NCI-H2081 treated with DMSO at 0.1 percent for 48 hours (cell line): ENCODE data around the gene ACOT11.

ENCODE experiments used
- DNase-seq: peaks from one replicate; lab custom pipeline; 2025; lab: John Stamatoyannopoulos, UW

ACOT11 gene

DNA sequence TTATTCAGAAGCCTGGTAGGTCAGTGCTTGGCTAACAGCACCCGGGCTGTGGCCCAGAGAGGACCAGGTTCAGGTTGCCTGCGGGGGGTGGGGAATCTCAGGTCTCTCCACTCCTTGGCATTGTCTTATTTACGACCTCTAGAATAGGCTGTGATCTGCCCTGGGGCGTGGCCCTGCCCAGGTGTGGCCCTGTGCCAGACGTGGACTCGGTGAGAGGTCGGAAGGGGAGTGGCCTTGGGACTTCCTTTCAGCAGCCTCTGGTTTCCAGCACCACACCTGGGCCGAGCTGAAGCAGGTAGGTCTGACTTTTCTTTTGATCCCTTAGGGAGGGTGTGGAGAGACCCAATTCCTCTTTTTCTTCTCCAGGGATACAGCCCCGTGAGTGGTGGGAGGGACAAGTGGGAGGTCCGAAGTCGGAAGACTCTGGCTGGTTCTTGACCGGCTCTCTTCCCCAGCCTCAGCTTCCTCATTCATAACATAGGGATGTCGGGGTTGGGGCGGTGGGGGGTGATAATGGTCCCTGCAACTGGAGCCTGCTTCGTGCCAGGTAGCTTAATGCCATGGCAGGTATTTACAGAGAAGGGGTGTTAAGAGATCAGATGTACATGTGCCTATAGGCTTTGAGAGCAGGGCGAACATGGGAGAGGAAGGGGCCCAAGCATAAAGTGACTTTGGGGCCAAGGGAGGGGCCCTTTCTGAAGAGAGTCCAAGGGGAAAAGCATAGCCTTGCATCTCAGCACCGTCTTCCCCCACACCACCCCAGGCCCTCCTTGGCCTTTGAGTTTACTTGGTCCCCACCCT, 16.5 kb downstream of the ACOT11 start:
- DNase-seq = no peak

GRCh38 chr1:54565113-54565501, 17.1 kb downstream of the ACOT11 start:
- DNase-seq = no peak

DNA sequence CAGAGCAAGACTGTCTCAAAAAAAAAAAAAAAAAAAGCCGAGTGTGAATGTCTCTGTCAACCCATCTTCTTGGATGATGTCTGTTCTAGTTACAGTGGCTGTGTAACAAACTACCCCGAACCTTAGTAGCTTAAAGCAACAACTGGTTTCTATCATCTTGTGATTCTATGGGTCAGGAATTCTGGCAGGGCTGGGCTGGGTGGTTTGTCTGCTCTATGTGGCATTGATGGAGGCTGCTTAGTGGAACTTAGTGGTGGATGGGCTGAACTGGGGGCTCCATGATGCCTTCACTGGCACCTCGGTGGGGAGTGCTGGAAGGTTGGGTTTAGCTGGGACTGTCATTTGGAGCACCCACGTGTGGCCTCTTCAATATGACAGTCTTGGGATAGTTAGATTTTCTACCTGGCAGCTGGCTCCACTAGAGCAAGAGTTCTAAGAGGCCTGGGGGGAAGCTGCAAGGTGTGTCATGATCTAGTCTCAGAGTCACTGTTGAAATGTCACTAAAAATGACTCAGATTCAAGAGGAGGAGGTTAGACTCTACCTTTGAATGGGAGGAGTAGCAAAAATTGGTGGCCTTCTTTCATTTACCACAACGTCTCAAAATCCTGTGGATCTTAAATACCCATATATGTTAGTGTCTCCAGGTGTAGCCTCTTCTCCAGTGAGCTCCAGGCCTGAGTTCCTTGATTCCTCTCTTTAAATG, 18.6 kb downstream of the ACOT11 start:
- DNase-seq = no peak

DNA sequence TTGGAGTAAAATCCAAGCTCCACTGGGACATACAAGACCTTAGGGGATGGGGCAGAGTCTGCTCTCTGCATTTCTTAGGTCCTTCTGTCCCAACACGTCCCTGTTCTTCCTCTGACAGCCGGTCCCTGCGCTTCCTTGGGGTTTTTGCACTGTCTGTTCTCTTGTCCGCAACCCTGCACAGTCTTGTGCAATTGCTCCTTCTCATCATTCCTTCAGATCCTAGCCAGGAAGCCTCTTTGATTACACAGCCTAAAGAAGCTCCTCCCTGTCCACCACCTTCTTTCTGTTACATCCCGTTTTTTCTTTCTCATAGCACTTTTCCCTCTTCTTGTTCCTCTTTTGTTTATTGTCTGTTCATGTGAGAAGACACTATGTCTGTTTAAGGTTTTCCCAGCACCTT, 19.9 kb downstream of the ACOT11 start:
- no peak for DNase-seq

DNA sequence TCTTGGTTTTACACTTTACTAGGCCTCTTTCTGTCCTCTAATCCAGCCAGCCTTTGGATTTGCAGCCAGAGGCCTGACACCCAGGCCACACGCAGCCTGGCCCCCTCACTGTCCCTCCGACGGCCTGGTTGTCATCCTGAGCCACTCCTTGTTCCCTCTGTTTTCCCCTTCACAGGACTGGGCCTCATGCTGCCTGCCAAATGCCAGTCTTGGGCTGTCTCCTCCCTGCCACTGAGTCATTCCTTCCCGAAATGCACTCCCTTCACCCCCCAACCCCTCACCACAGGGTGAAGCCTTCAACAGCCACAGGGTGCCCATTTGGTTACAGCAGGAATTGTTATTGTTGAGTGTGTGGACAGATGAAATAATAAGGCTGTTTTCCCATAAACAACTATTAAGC, 21.3 kb downstream of the ACOT11 start:
- no peak for DNase-seq

DNA sequence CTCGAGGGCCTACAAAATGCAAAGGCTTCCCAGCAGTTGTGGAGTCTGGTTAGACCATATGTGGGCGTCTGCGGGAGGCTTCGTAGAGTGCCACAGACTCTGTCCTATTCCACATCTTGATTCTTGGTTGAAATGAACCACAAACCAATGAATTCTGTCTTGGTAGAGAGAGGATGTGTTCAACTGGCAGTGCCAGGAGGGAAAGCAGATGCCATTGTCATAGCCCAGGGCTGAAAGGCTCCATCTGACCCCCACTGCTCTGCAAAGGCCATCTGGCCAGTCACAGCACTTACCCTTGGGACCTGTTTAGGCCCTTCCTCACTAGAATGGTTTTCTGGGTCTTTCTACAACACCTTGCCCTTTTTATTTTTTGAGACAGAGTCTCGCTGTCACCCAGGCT, 22.1 kb downstream of the ACOT11 start:
- no peak for DNase-seq

DNA sequence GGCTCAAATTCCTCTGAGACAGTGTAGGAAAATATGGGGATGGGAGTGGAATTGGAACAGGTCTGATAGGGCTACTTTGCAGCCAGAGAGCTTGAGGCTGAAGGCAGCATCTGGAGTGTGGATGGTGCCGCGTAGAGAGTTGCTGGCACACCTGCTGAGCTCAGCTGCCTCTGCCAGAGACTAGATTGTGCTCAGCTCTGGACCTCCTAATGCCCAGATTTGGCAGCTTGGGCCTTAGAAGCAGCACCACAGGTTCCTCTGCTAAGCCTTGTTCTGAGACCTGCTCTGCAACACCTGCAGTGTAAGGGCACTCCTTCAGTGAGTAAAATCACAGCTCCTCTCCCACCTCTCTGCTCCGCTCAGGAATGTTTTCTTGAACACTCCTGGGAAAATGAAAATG, 23.3 kb downstream of the ACOT11 start:
- DNase-seq = no peak

- DNase-seq = no peak
These were observed 23.9 kb downstream of the ACOT11 start for GRCh38 chr1:54571803-54572541.

- DNase-seq = no peak
These were observed 24.5 kb downstream of the ACOT11 start for GRCh38 chr1:54572542-54572850.

GRCh38 chr1:54574158-54574778, 26.2 kb downstream of the ACOT11 start:
- no peak for DNase-seq

GRCh38 chr1:54575161-54575560, 27.1 kb downstream of the ACOT11 start:
- no peak for DNase-seq

GRCh38 chr1:54575605-54576290, 27.7 kb downstream of the ACOT11 start:
- no peak for DNase-seq

GRCh38 chr1:54577612-54578011, 29.6 kb downstream of the ACOT11 start:
- no peak for DNase-seq

GRCh38 chr1:54579337-54579781, 31.3 kb downstream of the ACOT11 start:
- no peak for DNase-seq

- no peak for DNase-seq
These were observed 33.0 kb downstream of the ACOT11 start for GRCh38 chr1:54580856-54581550.

GRCh38 chr1:54581621-54582035, 33.6 kb downstream of the ACOT11 start:
- DNase-seq = no peak

DNA sequence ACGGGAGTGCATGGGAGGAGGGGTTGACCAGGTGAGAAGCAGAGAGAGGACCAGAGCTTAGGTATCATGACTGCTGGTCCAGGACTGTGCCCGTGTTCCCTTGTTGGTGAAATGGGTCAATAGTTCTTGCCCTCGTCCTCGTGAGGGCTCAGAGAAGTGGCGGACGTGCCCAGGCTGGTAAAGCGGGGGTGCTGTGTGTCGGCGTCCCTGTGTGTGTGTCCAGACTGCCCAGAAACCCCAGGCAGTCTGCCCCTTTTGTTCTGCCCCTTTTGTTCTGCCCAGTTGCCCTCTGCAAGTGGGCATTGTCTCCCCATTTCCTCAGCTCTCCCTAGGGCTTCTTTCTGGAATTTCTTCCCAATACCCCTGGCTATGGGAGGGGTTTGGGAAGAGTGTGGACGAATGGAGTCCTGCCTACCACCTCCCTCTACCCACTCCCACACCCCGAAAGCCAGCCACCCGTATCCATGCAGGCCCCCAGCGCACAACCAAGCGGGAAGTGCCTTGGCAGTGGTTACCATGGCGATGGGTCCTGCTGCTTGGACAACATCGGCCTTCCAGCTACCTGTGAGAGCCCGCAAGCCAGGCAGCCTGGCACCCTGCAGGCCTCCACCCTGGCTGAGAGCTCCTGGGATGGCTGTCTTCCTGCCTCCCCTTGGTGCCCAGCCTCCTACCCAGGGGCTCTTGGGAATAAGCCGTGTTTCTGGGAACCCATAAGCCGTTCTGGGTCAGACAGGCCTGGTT, 34.7 kb downstream of the ACOT11 start:
- DNase-seq = peak; percentile 14

- DNase-seq = no peak
These were observed 35.3 kb downstream of the ACOT11 start for GRCh38 chr1:54583307-54583686.

DNA sequence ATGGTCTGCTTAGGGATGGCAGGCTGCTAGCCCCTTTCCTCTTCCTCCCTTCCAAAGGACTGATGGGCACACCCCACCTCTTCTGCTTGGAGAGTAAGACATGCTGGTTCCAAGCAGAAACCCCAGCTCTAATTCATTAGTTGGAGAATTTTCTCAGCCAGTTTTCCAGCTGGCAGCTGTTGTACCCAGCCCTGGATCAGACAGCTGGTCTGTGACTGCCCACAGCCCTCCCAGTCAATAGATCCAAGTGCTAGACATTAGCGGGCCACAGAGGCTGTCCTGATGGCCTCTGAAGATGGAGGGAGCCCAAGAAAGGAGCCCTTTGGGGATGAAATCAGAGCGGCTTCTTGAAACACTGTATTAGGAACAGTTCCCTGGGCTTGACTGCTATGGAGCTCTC, 35.8 kb downstream of the ACOT11 start:
- no peak for DNase-seq

DNA sequence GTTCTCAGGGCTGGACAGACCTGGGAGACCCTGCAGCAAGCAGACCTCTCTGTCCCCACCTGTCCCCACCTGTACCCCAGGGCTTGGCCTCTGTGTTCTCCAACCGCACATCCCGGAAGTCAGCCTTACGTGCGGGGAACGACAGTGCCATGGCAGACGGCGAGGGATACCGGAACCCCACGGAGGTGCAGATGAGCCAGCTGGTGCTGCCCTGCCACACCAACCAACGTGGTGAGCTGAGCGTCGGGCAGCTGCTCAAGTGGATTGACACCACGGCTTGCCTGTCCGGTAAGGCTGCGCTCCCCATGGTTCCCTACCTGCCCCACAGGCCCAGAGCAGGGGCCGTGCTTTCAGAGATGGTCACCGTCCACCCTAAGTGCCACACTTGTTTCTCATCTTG, 36.5 kb downstream of the ACOT11 start:
- no peak for DNase-seq
